HG03342 (cell line): ENCODE measurements around the gene CTR9.
"Not testable (repeated sequence)": the region's sequence is repeated elsewhere in the genome, so short reads cannot be mapped to it uniquely, and the experiment has no call there.

Experiments used
- ATAC-seq: cut with Tn5 transposase; IDR thresholded peaks from one replicate; pipeline ENCODE4 v1.9.1; 2021; ENCODE audit warnings: mild to moderate bottlenecking, moderate library complexity; ENCODE audit not compliant: unreplicated experiment

The CTR9 gene

DNA sequence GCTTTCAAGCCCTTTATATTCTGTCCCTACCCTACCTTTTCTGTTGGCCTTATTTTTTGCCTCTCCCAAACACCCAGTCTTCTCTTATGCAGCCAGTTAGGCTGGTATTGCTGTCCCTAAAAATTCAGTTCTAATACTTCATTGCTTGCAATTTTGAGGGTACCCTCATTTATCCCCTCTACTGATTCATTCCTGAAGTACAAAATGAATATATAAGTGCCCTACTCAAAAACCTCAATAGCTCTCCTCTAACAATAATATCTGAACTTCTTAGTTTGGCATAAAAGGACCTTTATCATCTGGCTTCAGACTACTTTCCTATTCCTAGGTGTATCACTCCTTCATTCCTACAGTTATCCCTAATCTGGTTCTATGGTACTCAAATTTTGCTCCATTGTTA lies 62.9 kb downstream of the CTR9 start:
- ATAC-seq, result no peak

- ATAC-seq, result no peak
Observed at GRCh38 chr11:10818594-10818993, 67.5 kb downstream of the CTR9 start.

DNA sequence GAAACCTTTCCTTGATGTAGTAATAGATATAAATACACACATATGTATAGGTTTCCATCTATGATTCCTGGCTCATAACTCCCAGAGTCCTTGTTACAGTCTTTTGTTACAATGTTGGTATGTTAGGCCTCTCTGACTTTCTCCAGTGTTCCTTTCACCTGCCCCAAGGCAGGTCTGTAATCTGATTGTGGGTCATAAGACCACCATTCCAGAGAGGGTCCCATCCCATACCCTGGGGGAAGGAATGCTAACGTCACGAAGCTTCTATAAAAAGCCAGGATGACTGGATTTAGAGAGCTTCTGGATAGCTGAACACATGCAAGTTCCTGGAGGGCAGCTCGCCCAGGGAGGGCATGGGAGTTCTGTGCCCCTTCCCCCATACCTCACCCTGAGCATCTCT lies 71.4 kb downstream of the CTR9 start:
- ATAC-seq, result not testable (repeated sequence)

DNA sequence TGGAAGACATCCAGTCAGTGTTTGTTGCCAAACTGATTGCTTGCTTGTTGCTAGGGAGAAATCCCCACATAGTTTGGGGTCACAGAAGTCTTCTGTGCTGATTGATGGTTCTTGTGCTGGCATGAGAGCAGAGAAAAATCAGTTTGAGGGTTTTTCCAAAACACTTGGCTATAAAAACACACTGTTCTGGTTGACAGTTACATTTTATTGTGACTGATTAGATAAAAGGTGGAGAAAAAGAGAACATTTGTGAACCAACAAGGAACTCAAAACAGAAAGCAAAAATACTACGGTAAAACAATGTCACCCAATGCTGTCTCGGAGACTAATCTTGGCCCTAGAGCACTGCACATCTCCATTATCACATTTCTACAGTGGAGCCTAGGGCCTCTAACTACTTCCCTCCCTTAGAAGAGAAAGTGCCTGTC lies 72.1 kb downstream of the CTR9 start:
- ATAC-seq, result no peak

GRCh38 chr11:10824888-10825287 lies 73.8 kb downstream of the CTR9 start:
- ATAC-seq, result peak; percentile 74

DNA sequence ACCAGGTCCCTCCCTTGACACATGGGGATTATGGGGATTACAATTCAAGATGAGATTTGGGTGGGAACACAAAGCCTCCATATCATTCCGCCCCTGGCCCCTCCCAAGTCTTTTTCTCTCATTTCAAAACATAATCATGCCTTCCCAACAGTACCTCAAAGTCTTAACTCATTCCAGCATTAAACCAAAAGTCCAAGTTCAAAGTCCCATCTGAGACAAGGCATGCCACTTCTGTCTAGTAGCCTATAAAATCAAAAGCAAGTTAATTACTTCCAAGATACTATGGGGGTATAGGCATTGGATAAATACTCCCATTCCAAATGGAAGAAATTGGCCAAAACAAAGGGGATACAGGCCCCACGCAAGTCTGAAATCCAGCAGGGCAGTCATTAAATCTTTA lies 77.4 kb downstream of the CTR9 start:
- no peak for ATAC-seq

DNA sequence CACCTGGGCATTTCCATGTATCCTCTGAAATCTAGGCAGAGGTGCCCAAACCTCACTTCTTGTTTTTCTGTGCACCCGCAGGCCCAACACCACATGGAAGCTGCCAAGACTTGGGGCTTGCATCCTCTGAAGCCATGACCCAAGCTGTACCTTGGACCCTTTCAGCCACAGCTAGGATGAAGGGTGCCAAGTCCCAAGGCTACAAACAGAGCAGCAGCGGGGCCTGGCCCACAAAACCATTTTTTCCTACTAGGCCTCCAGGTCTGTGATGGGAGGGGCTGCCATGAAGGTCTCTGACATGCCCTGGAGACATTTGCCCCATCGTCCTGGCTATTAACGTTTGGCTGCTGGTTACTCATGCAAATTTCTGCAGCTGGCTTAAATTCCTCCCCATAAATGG lies 78.1 kb downstream of the CTR9 start:
- no peak for ATAC-seq
